ENCODE measurements around the gene DYNLT3. TPM values are rescaled to one million over a fixed set of nuclear protein-coding genes. Genes with fewer than 3 reads are reported as not detected.

The DYNLT3 gene
- polyA plus RNA-seq, 2 donors = 37.6 to 42.4 TPM

- H3K36me3 ChIP-seq (ENCODE audit: control insufficient read depth in 2 of 2, insufficient read depth in 2 of 2, low read length in 1 of 2) = no peaks in the 10 kb centered on the region
- H3K27me3 ChIP-seq (ENCODE audit: control insufficient read depth in 1 of 2, insufficient read depth in 2 of 2, low read length in 2 of 2) = no peaks in the 10 kb centered on the region
- no peak overlapping the region for H3K27ac ChIP-seq (ENCODE audit: low read depth in 2 of 2, low read length in 1 of 2)
- 41 to 80% methylated on average over 1 of the region's 1 CpG for WGBS, 2 donors
- no peaks in the 10 kb centered on the region for H3K4me1 ChIP-seq (ENCODE audit: control insufficient read depth in 2 of 2, insufficient read depth in 2 of 2, low read length in 1 of 2)
- no peak overlapping the region for H3K4me3 ChIP-seq (ENCODE audit: low read depth in 1 of 2, low read length in 2 of 2)
- H3K9me3 ChIP-seq (ENCODE audit: control insufficient read depth in 2 of 2, insufficient read depth in 1 of 2, low read depth in 1 of 2, low read length in 1 of 2) = no peaks in the 10 kb centered on the region
These were observed 28.3 kb upstream of the DYNLT3 start for GRCh38 chrX:37875675-37876074.

GRCh38 chrX:37873220-37873619, 25.8 kb upstream of the DYNLT3 start:
- Histone ChIP-seq H3K27ac (ENCODE audit: low read depth in 2 of 2, low read length in 1 of 2) (no peak overlapping the region), H3K27me3 (ENCODE audit: control insufficient read depth in 1 of 2, insufficient read depth in 2 of 2, low read length in 2 of 2) (no peaks in the 10 kb centered on the region), H3K4me3 (ENCODE audit: low read depth in 1 of 2, low read length in 2 of 2) (no peak overlapping the region), H3K9me3 (ENCODE audit: control insufficient read depth in 2 of 2, insufficient read depth in 1 of 2, low read depth in 1 of 2, low read length in 1 of 2) (no peaks in the 10 kb centered on the region), H3K36me3 (ENCODE audit: control insufficient read depth in 2 of 2, insufficient read depth in 2 of 2, low read length in 1 of 2) (no peaks in the 10 kb centered on the region), H3K4me1 (ENCODE audit: control insufficient read depth in 2 of 2, insufficient read depth in 2 of 2, low read length in 1 of 2) (no peaks in the 10 kb centered on the region)
- WGBS, 2 donors = 56 to 83% methylated on average over 1 of the region's 1 CpG

- Histone ChIP-seq H3K9me3 (ENCODE audit: control insufficient read depth in 2 of 2, insufficient read depth in 1 of 2, low read depth in 1 of 2, low read length in 1 of 2) (no peaks in the 10 kb centered on the region), H3K4me1 (ENCODE audit: control insufficient read depth in 2 of 2, insufficient read depth in 2 of 2, low read length in 1 of 2) (no peaks in the 10 kb centered on the region), H3K27me3 (ENCODE audit: control insufficient read depth in 1 of 2, insufficient read depth in 2 of 2, low read length in 2 of 2) (no peaks in the 10 kb centered on the region), H3K36me3 (ENCODE audit: control insufficient read depth in 2 of 2, insufficient read depth in 2 of 2, low read length in 1 of 2) (no peaks in the 10 kb centered on the region), H3K4me3 (ENCODE audit: low read depth in 1 of 2, low read length in 2 of 2) (no peak overlapping the region), H3K27ac (ENCODE audit: low read depth in 2 of 2, low read length in 1 of 2) (no peak overlapping the region)
- 38 to 42% methylated on average over 1 of the region's 1 CpG for WGBS, 2 donors
These were observed 24.9 kb upstream of the DYNLT3 start for GRCh38 chrX:37872303-37872655.

- Histone ChIP-seq H3K27ac (ENCODE audit: low read depth in 2 of 2, low read length in 1 of 2) (no peak overlapping the region), H3K4me1 (ENCODE audit: control insufficient read depth in 2 of 2, insufficient read depth in 2 of 2, low read length in 1 of 2) (no peaks in the 10 kb centered on the region), H3K9me3 (ENCODE audit: control insufficient read depth in 2 of 2, insufficient read depth in 1 of 2, low read depth in 1 of 2, low read length in 1 of 2) (no peaks in the 10 kb centered on the region), H3K4me3 (ENCODE audit: low read depth in 1 of 2, low read length in 2 of 2) (no peak overlapping the region), H3K27me3 (ENCODE audit: control insufficient read depth in 1 of 2, insufficient read depth in 2 of 2, low read length in 2 of 2) (no peaks in the 10 kb centered on the region), H3K36me3 (ENCODE audit: control insufficient read depth in 2 of 2, insufficient read depth in 2 of 2, low read length in 1 of 2) (no peaks in the 10 kb centered on the region)
- 64 to 68% methylated on average over 4 of the region's 4 CpGs for WGBS, 2 donors
These were observed 24.4 kb upstream of the DYNLT3 start for GRCh38 chrX:37871626-37872302.

- H3K27me3 ChIP-seq (ENCODE audit: control insufficient read depth in 1 of 2, insufficient read depth in 2 of 2, low read length in 2 of 2) = no peaks in the 10 kb centered on the region
- H3K36me3 ChIP-seq (ENCODE audit: control insufficient read depth in 2 of 2, insufficient read depth in 2 of 2, low read length in 1 of 2) = no peaks in the 10 kb centered on the region
- H3K27ac ChIP-seq (ENCODE audit: low read depth in 2 of 2, low read length in 1 of 2) = no peak overlapping the region
- 74 to 96% methylated on average over 3 of the region's 3 CpGs for WGBS, 2 donors
- no peaks in the 10 kb centered on the region for H3K9me3 ChIP-seq (ENCODE audit: control insufficient read depth in 2 of 2, insufficient read depth in 1 of 2, low read depth in 1 of 2, low read length in 1 of 2)
- H3K4me3 ChIP-seq (ENCODE audit: low read depth in 1 of 2, low read length in 2 of 2) = no peak overlapping the region
- H3K4me1 ChIP-seq (ENCODE audit: control insufficient read depth in 2 of 2, insufficient read depth in 2 of 2, low read length in 1 of 2) = no peaks in the 10 kb centered on the region
These were observed 20.3 kb upstream of the DYNLT3 start for GRCh38 chrX:37867536-37868153.

- Histone ChIP-seq H3K36me3 (ENCODE audit: control insufficient read depth in 2 of 2, insufficient read depth in 2 of 2, low read length in 1 of 2) (no peaks in the 10 kb centered on the region), H3K4me3 (ENCODE audit: low read depth in 1 of 2, low read length in 2 of 2) (no peak overlapping the region), H3K27ac (ENCODE audit: low read depth in 2 of 2, low read length in 1 of 2) (no peak overlapping the region), H3K4me1 (ENCODE audit: control insufficient read depth in 2 of 2, insufficient read depth in 2 of 2, low read length in 1 of 2) (no peaks in the 10 kb centered on the region), H3K9me3 (ENCODE audit: control insufficient read depth in 2 of 2, insufficient read depth in 1 of 2, low read depth in 1 of 2, low read length in 1 of 2) (no peaks in the 10 kb centered on the region), H3K27me3 (ENCODE audit: control insufficient read depth in 1 of 2, insufficient read depth in 2 of 2, low read length in 2 of 2) (no peaks in the 10 kb centered on the region)
- 62 to 78% methylated on average over 3 of the region's 3 CpGs for WGBS, 2 donors
These were observed 16.4 kb upstream of the DYNLT3 start for GRCh38 chrX:37863728-37864127.

GRCh38 chrX:37862851-37863250, 15.5 kb upstream of the DYNLT3 start:
- Histone ChIP-seq H3K9me3 (ENCODE audit: control insufficient read depth in 2 of 2, insufficient read depth in 1 of 2, low read depth in 1 of 2, low read length in 1 of 2) (no peaks in the 10 kb centered on the region), H3K36me3 (ENCODE audit: control insufficient read depth in 2 of 2, insufficient read depth in 2 of 2, low read length in 1 of 2) (no peaks in the 10 kb centered on the region), H3K4me3 (ENCODE audit: low read depth in 1 of 2, low read length in 2 of 2) (no peak overlapping the region), H3K27ac (ENCODE audit: low read depth in 2 of 2, low read length in 1 of 2) (no peak overlapping the region), H3K4me1 (ENCODE audit: control insufficient read depth in 2 of 2, insufficient read depth in 2 of 2, low read length in 1 of 2) (no peaks in the 10 kb centered on the region), H3K27me3 (ENCODE audit: control insufficient read depth in 1 of 2, insufficient read depth in 2 of 2, low read length in 2 of 2) (no peaks in the 10 kb centered on the region)

GRCh38 chrX:37860721-37861120, 13.3 kb upstream of the DYNLT3 start:
- H3K36me3 ChIP-seq (ENCODE audit: control insufficient read depth in 2 of 2, insufficient read depth in 2 of 2, low read length in 1 of 2) = no peaks in the 10 kb centered on the region
- no peak overlapping the region for H3K4me3 ChIP-seq (ENCODE audit: low read depth in 1 of 2, low read length in 2 of 2)
- 63% methylated on average over 6 of the region's 6 CpGs for WGBS, 2 donors
- H3K27ac ChIP-seq (ENCODE audit: low read depth in 2 of 2, low read length in 1 of 2) = no peak overlapping the region
- no peaks in the 10 kb centered on the region for H3K27me3 ChIP-seq (ENCODE audit: control insufficient read depth in 1 of 2, insufficient read depth in 2 of 2, low read length in 2 of 2)
- no peaks in the 10 kb centered on the region for H3K9me3 ChIP-seq (ENCODE audit: control insufficient read depth in 2 of 2, insufficient read depth in 1 of 2, low read depth in 1 of 2, low read length in 1 of 2)
- H3K4me1 ChIP-seq (ENCODE audit: control insufficient read depth in 2 of 2, insufficient read depth in 2 of 2, low read length in 1 of 2) = no peaks in the 10 kb centered on the region

- H3K27me3 ChIP-seq (ENCODE audit: control insufficient read depth in 1 of 2, insufficient read depth in 2 of 2, low read length in 2 of 2) = peaks cover 0 to 1% of the 10 kb centered on the region in 2 donors
- H3K27ac ChIP-seq (ENCODE audit: low read depth in 2 of 2, low read length in 1 of 2) = no peak overlapping the region
- H3K36me3 ChIP-seq (ENCODE audit: control insufficient read depth in 2 of 2, insufficient read depth in 2 of 2, low read length in 1 of 2) = no peaks in the 10 kb centered on the region
- no peaks in the 10 kb centered on the region for H3K4me1 ChIP-seq (ENCODE audit: control insufficient read depth in 2 of 2, insufficient read depth in 2 of 2, low read length in 1 of 2)
- H3K4me3 ChIP-seq (ENCODE audit: low read depth in 1 of 2, low read length in 2 of 2) = no peak overlapping the region
- WGBS, 2 donors = 39 to 44% methylated on average over 2 of the region's 2 CpGs
- H3K9me3 ChIP-seq (ENCODE audit: control insufficient read depth in 2 of 2, insufficient read depth in 1 of 2, low read depth in 1 of 2, low read length in 1 of 2) = no peaks in the 10 kb centered on the region
These were observed 7.4 kb upstream of the DYNLT3 start for GRCh38 chrX:37854748-37855147.

- 57 to 78% methylated on average over 3 of the region's 3 CpGs for WGBS, 2 donors
- no peak overlapping the region for H3K27ac ChIP-seq (ENCODE audit: low read depth in 2 of 2, low read length in 1 of 2)
- H3K4me1 ChIP-seq (ENCODE audit: control insufficient read depth in 2 of 2, insufficient read depth in 2 of 2, low read length in 1 of 2) = no peaks in the 10 kb centered on the region
- no peak overlapping the region for H3K4me3 ChIP-seq (ENCODE audit: low read depth in 1 of 2, low read length in 2 of 2)
- no peaks in the 10 kb centered on the region for H3K36me3 ChIP-seq (ENCODE audit: control insufficient read depth in 2 of 2, insufficient read depth in 2 of 2, low read length in 1 of 2)
- peaks cover 0 to 3% of the 10 kb centered on the region in 2 donors for H3K27me3 ChIP-seq (ENCODE audit: control insufficient read depth in 1 of 2, insufficient read depth in 2 of 2, low read length in 2 of 2)
- H3K9me3 ChIP-seq (ENCODE audit: control insufficient read depth in 2 of 2, insufficient read depth in 1 of 2, low read depth in 1 of 2, low read length in 1 of 2) = no peaks in the 10 kb centered on the region
These were observed 6.8 kb upstream of the DYNLT3 start for GRCh38 chrX:37854148-37854547.
